GM23338 (cell line): Measurements from ENCODE around the gene TEDC2.

Experiments used
- CREB1 ChIP-seq: fragments of 250-450 bp; sonication (Bioruptor Pico); IDR thresholded peaks from 2 replicates; pipeline ENCODE4 v1.5.0; 2020; ENCODE audit warnings: low read depth, mild to moderate bottlenecking, moderate library complexity
- CTCF ChIP-seq, 2 experiments: fragments of 200-600 bp in 1 of 2; sonication (generic) in 1 of 2; conservative IDR thresholded peaks; 2 replicates each; pipeline versions ENCODE4 v1.5.1 to v1.6.1; 2016 to 2017; ENCODE audit warnings: antibody characterized with exemption in 2 of 2, low read depth in 2 of 2, mild to moderate bottlenecking in 2 of 2, moderate library complexity in 1 of 2
- EZH2 ChIP-seq: fragments of 200-600 bp; sonication (generic); IDR thresholded peaks from one replicate; pipeline ENCODE4 v1.8.0; 2017; ENCODE audit warnings: antibody characterized with exemption, mild to moderate bottlenecking, low read depth; ENCODE audit not compliant: unreplicated experiment
- EZH2phosphoT487 ChIP-seq: fragments of 200-600 bp; sonication (generic); IDR thresholded peaks from one replicate; pipeline ENCODE4 v1.8.1; 2018; ENCODE audit warnings: antibody characterized with exemption; ENCODE audit not compliant: unreplicated experiment
- ZNF114 ChIP-seq: fragments of 250-450 bp; sonication (Bioruptor Pico); IDR thresholded peaks from 2 replicates; pipeline ENCODE4 v1.5.0; 2020; ENCODE audit warnings: mild to moderate bottlenecking, moderate library complexity
- TF ChIP-seq, protein P1 (sequence below): IDR thresholded peaks from 2 replicates; pipeline ENCODE4 v1.6.1; 2016; ENCODE audit warnings: antibody characterized with exemption

- no peak for TF ChIP-seq CREB1 (CRISPR knock-in tag)
- TF ChIP-seq EZH2phosphoT487: no peak
- TF ChIP-seq CTCF (conservative IDR thresholded peaks at IDR 0.05; ENCODE audit: low read depth in 2 of 2): no peak
- TF ChIP-seq ZNF114: no peak
- TF ChIP-seq EZH2: no peak
- TF ChIP-seq, protein P1, sequence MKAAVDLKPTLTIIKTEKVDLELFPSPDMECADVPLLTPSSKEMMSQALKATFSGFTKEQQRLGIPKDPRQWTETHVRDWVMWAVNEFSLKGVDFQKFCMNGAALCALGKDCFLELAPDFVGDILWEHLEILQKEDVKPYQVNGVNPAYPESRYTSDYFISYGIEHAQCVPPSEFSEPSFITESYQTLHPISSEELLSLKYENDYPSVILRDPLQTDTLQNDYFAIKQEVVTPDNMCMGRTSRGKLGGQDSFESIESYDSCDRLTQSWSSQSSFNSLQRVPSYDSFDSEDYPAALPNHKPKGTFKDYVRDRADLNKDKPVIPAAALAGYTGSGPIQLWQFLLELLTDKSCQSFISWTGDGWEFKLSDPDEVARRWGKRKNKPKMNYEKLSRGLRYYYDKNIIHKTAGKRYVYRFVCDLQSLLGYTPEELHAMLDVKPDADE: no peak
Observed at GRCh38 chr16:2470234-2470601, 10.3 kb downstream of the TEDC2 start.
